Right ventricle myocardium inferior (tissue), 1 donor: ENCODE measurements around the gene CEMIP. TPM values are rescaled to one million over a fixed set of nuclear protein-coding genes. Genes with fewer than 3 reads are reported as not detected.

Experiments
- ATAC-seq: fragments of 200-7000 bp; cut with Tn5 transposase; one replicate; pipeline ENCODE4 v1.9.1; 2020; ENCODE audit warnings: mild to moderate bottlenecking, moderate library complexity
- DNase-seq: peaks from one replicate; pipeline ENCODE4 v3.0.0; 2021; ENCODE audit errors: missing footprints
- intact Hi-C: fragments of 100-400 bp; cut with DNase I; formaldehyde crosslinking; loops from one replicate; pipeline ENCODE4 v1.11.0; 2022
- total RNA-seq: library from RNA; stranded (reverse); fragmentation: NEBNext Ultra II Directional; extraction: Animal tissue kit (Norgen Biotek cat#: 25700); gene quantifications from one replicate; pipeline ENCODE4 v1.2.1, GENCODE V29; 2021
- donor health status: DM: no; HTN: yes; CAD: no; lungs with severe emphysema.

Gene CEMIP
- total RNA-seq, 1 donor from 2014 or later: 0.14 TPM

DNA sequence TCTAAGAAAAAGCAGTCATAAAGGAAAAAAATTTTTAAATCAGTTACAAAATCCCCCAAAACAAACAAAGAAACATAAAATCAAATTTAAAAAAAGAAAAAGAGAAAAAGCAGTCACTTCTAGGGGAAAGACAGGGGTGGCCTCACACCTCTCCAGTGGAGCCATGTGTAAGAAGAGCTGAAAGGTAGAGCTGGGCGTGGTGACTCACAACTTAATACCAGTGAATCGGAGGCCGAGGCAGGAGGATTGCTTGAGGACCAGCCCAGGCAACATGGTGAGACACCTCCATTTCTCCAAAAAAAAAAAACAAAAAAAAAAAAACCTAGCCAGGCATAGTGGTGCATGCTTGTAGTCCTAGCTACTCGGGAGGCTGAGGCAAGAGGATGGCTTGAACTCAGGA, 195.7 kb downstream of the CEMIP start:
- ATAC-seq: no peak
- DNase-seq: no peak
- intact Hi-C loops: loop anchor here (5.0 kb wide), 1 partner anchor 292 kb away; no protein-coding TSS in a partner anchor

DNA sequence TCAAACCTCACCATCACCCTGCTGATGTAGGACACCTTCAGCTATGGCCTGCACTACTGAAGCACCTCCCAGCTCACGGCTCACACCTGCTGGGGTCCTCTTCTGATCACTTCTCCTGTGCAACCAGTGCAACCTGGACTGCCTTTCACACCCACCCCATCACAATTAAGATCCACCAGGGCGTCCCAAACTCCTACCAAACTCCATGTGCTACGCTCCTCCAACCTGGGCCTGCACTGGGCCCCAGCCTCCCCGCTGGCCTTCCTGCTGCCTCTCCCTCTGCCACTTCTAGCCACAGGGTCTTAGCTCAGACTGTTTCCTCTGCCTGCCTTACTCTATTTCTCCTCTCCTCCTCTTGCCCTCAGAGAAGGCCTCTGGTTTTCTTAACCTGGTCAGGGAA, 197.7 kb downstream of the CEMIP start:
- DNase-seq (no peak), ATAC-seq (no peak)
- intact Hi-C loops: loop anchor here (5.0 kb wide), 1 partner anchor 290 kb away; no protein-coding TSS in a partner anchor

DNA sequence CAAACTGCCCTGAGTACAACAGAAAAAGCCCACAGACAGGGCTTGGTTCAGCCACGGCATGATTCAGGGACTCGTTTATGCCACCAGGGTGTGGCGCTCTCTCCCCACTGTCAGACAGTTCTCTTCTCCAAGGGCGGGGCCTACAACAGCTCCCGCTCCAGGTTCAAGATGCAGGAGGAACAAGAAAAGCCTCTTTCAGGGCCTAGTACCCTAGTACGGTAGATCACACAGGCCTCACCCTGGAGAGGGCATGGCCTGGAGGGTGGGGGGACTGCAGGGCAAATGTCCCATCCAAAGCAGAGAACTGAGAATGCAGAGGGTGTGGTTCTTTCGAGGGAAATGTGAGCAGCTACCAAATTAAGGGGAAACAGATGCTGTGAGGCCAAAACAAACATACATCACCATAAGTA, 198.5 kb downstream of the CEMIP start:
- DNase-seq: no peak
- intact Hi-C loops: loop anchor here (5.0 kb wide), 1 partner anchor 290 kb away; no protein-coding TSS in a partner anchor
- ATAC-seq: peak; percentile 77

DNA sequence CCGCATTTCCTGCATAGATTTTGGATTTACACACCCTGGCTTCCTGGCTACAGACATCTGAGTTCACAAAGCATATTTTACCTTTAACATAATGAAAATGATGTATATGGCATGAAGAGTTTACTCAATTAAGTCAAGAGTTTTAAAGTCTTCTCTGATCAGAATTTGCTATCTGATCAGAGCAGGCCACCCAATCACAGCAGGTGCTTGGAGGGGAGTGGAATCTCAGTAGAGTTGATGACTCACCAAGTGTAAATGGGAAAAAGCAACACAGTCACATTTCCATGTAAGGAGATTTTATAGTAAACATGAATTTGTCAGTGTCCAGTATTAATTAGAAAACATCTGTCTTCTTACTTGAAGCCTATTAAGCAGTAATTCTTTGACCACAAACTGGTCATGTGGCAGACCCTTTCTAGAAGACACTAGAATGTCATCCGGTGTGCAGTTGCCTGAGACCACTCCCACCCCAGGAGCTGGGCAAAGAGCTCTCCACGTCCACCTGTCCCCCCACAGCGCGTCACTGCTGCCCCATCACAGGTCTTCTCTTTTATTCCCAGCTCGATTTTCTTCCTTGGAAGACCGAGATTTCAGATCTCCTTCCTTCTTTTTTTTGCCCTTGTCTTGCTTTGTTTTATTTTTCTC, 199.6 kb downstream of the CEMIP start:
- DNase-seq (no peak), ATAC-seq (no peak)
- intact Hi-C loops: loop anchor here (5.0 kb wide), 1 partner anchor 288 kb away; no protein-coding TSS in a partner anchor

DNA sequence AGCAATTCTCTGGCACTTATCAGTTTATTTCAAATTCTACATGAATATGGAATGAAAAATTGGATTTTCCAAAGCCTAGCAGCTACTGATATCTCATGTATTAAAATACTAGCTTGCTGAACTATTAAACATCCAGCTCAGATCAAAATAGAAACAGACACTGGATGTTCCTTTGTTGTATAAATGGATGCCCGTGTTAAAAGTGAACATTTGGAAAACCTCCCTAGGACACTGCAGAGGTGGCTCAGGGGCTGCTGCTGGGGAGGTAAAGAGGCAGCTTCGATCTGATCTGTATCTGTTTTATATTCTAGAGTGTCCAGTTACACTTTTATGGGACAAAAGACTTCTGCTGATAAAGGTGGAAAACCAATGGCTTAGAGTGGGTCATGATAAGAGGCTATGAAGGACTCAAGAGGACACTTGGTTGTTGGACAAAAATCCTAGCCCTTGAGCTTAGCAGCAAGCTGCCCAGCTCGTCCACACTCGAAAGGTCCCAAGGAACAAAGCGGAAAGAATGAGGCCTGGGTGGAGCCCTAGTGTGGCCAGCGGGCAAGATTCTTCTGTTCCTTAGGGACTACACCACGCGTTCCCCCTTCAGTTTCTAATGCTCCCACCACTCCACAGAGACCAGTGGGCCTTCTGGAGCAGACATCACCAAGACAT, 200.5 kb downstream of the CEMIP start:
- no peak for DNase-seq
- no peak for ATAC-seq
- intact Hi-C loops: loop anchor here (5.0 to 10.0 kb wide), 2 partner anchors 285 to 288 kb away; partner anchors contain the start of gene ABHD17C

DNA sequence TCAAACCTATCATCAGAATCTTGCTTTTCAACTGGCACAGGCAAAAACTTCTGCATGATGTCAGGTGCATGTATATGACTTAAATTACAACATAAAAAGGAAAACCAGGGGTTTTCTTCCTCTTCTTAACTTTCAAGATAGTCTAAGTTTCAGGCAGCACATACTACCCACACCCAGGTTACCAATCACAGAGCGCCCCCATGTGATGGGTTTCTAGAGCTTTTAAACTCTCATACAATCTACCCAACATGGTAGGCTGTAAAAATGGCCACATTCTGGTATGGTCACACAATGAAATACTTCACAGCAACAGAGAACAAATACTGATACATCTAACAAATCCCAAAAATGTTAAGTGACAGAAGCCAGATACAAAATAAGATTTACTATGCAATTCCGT, 203.0 kb downstream of the CEMIP start:
- no peak for DNase-seq
- ATAC-seq: no peak
- intact Hi-C loops: loop anchor here (10.0 kb wide), 1 partner anchor 287 kb away; the partner anchor contains the start of gene ABHD17C

DNA sequence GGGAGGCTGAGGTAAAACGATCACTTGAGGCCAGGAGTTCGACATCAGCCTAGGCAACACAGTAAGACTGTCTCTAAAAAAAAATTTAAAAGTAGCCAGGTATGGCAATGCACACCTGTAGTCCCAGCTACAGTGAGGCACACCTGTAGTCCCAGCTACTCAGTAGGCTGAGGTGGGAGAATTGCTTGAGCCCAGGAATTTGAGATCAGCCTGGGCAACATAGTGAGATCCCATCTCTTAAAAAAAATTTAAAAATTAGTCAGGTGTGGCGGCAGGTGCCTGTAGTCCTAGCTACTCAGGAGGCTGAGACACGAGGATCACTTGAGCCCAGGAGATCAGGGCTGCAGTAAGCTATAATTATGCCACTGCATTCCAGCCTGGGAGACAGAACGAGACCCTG, 203.7 kb downstream of the CEMIP start:
- intact Hi-C loops: loop anchor here (10.0 kb wide), 1 partner anchor 288 kb away; the partner anchor contains the start of gene ABHD17C
- ATAC-seq: no peak
- DNase-seq: no peak

DNA sequence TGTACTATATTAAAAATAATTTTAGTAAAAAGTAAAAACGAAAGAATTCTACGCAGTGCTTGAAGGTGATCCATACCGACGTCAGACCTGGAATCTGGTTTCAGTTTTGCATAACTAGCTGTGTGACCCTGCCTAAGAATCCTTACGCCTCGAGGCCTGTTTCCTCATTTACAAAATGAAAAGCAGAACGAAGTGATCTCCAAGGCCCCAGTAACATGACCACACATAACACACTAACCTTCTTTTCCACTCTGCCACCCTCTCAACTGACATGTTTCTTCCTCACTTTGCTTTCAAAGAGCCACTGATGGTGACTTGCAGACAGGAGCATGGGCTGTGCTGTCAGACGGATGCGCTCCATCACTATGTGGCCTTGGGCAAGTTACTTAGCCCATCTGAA, 205.7 kb downstream of the CEMIP start:
- no peak for ATAC-seq
- DNase-seq: no peak
- intact Hi-C loops: loop anchor here (10.0 kb wide), 1 partner anchor 290 kb away; the partner anchor contains the start of gene ABHD17C

DNA sequence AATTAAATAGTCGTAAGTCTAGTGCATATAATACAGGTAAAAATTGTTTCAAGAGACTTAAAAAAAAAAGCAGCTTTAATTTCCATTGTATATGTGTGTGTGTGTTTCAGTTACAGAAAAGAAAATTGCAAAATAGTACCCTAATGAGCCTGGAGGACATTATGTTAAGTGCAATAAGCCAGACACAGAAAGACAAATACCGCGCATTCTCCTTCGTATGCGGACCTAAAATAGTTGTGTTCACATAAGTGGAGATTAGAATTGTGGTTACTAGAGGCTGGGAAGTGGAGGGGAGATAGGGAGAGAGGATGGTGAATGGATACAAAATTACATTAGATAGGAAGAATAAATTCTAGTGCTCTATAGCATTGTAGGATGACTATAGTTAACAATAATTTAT, 206.8 kb downstream of the CEMIP start:
- no peak for DNase-seq
- intact Hi-C loops: loop anchor here (10.0 kb wide), 1 partner anchor 291 kb away; the partner anchor contains the start of gene ABHD17C
- ATAC-seq: no peak

DNA sequence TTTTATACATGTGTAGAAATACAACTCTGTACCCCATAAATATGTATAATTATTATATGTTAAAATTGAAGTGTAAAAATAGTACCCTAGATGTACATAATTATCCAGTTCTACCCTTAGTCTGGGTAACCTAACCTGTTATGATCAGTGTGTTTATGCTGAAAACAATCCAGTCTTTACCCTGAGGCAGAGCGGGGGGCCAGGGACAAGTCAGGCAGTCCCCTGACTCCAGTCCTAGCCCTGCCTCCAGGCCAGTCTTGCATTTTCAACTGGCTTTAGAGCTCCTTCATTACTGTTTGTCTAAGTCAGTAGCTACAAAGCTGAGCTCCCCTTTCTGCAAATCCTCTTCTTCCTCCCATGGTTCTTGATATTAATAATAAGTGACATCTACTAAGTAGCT, 207.3 kb downstream of the CEMIP start:
- intact Hi-C loops: loop anchor here (10.0 kb wide), 1 partner anchor 292 kb away; the partner anchor contains the start of gene ABHD17C
- ATAC-seq (no peak), DNase-seq (no peak)

DNA sequence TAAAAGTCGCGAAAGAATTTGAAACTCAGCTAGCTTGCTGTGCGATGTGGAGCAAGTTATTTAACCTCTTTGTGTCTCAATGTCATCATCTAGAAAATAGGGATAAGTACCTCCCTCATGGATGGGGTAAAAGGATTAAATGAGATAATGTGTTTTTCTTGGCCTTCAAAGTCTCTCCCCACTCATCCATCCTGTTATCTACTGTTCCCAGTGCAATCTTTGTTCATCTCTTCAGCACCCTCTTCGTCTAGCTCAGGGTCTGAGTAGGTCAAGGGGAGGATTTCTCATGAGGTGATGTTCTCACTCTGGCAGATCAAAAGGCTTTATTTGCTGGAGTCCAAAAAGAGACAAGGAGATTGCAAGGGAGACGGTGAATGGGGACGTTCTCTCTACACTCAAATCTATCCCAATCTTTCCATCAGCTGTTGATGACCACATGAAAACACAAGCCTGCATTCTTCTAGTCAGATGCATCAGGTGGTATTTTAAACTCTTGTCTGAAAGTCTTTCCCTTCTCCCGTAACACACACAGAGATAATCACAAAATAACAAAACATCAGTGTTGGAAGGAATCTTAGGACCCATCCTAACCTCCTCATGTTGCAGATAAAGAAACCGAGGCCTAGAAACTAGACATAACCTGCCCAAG, 209.1 kb downstream of the CEMIP start:
- intact Hi-C loops: loop anchor here (10.0 kb wide), 1 partner anchor 293 kb away; the partner anchor contains the start of gene ABHD17C
- DNase-seq (no peak), ATAC-seq (no peak)

DNA sequence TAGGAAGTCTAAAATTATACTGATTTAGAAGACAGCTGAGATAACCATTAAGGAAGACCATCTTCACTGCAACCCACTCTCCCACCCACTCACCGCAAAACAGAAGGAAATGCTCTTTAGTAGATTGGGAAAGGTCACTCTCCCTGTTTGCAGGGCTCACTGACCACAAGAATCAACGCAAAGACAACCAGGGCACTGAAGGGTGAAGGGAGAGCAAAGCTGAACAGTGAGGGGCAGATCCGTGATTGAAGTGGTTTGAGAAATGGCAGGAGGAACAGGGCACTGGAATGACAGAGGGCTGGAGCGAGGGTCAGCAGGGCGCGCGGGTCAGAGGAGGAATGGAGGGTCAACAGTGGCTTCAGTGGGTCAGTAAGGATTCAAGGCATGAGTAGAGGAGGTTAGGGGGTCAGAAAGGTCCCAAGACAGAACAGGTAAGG, 209.9 kb downstream of the CEMIP start:
- ATAC-seq: no peak
- intact Hi-C loops: loop anchor here (10.0 kb wide), 1 partner anchor 294 kb away; the partner anchor contains the start of gene ABHD17C
- DNase-seq: no peak

DNA sequence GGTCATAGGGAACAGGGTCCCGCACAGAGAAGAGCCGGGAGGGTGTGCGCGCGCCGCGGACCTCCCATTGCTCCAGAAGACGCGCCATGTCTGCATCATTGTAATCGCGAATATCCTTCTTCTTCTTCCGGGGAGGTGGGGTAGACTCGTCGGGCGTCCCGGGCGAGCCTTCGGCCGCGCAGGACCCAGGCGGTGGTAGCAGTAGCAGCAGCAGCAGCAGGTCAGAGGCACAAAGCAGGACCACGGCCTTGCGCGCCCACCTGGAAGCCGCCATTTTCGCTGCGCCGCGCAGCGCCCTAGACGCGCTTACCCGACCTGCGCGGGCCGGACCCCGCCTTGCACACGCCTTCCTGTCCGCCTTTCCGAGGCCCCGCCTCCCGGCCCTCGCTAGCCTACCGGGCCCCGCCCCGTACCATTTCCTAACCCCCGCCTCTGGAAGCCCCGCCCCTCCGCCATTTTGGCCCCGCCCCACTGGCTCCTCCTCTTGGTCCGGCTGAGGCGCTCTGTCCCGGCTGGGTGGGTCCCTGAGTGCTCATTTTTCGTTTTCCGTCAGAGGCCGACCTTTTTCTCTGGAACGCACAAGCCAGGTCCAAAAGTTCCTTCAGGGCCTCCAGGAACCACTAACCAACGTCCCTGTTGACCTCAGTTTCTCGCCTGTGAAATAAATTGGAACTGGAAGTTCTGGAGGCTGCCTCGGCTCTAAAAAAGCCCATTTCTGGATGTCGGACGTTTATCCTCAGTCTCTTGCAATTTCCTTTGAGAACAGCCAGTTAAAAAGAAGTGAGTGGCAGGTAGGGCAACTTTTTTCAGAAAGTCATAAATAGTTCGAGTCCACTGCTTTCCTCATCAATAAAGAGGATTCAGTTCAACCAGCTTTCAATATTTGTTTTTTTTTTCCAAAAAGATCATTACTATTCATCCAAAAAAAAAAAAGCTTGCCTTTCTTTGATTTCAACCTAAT, 210.6 kb downstream of the CEMIP start, which contains the start of gene MESD:
Gene MESD, minus strand, starts transcription at position 302 of the 961 bp plus-strand sequence. Its CDS starts 28 bp downstream, at position 274.
- intact Hi-C loops: loop anchor here (5.0 to 10.0 kb wide), 2 partner anchors 278 to 295 kb away; partner anchors contain the start of gene ABHD17C
- peak; percentile 98 for ATAC-seq

DNA sequence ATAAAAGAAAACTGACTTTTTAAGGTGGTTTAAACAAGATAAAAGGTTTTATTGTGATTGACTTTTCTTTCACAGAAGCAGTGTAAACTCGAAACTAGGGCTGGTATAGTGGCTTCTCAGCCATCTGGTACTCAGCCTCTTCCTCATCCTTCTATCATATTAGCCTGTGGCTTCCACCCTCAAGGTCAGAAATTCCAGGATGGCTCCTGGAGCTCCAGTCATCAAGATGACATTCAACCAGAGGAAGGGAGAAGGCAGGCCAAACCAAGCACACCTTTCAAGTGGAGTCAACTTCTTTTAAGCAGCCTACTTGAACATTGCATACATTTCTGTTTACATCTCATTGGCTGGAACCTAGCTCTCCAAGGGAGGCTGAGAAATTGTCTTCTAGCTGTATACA, 211.8 kb downstream of the CEMIP start:
- ATAC-seq (no peak), DNase-seq (no peak)
- intact Hi-C loops: loop anchor here (5.0 kb wide), 1 partner anchor 276 kb away; no protein-coding TSS in a partner anchor

More for the DNA sequence above, 210.6 kb downstream of the CEMIP start, which contains the start of gene MESD:
- DNase-seq: peak; percentile 99

DNA sequence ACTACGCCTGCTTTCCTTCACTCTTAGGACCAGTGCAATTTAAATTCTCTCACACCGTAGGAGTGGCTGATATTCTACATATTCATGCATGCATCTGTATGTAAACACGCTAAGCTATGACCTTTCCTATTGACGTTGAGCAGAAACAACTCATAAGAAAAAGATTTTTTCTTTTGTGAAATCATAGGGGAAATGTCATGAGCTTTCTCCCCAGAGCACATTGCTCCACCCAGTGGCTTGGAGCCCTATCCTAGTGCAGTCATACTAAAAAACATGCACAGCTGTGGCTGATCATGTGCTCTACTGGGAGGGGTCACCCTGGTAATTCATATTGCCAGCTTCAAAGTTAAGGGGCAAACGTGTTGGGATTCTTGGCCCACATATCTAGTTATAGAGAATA, 212.3 kb downstream of the CEMIP start:
- no peak for DNase-seq
- ATAC-seq: peak; percentile 66
- intact Hi-C loops: loop anchor here (5.0 kb wide), 1 partner anchor 276 kb away; no protein-coding TSS in a partner anchor

DNA sequence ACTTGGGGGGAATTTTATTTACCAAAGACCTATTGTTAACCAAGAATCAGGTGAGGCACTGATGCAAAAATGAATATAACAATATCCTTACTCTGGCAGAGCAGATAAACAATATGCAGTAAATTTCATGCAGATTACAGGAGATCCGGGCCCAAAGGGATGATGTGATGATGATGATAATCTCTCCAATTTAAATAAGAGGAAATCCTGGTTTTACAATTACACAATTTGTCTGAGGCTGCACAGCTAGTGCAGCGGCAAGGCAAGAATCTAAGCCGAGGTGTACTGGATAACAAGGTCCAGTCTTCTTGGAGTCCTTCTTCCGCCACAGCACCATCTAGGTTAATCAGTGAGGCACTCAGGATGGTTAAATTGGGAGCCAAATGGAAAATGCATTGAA, 212.8 kb downstream of the CEMIP start:
- DNase-seq (no peak), ATAC-seq (no peak)
- intact Hi-C loops: loop anchor here (5.0 kb wide), 1 partner anchor 275 kb away; no protein-coding TSS in a partner anchor

DNA sequence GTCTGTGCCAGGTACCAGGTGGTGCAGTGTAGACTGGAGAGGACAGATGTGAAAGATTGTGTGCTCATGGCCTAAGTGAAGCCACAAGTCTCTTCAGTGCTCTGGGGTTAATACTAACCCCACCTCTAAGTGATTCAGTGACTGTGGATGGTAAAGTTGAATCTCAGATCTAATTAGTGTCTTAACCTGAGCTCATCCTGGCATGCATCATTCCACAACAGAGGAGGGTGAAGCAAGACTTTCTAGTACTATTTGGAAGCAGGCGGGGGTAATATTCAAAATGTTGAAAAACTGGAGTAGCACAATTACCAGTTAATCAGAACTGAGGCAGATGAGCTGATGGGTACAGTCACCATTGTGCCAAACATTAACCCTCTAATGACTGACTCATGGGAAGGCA, 213.3 kb downstream of the CEMIP start:
- ATAC-seq: no peak
- intact Hi-C loops: loop anchor here (5.0 kb wide), 1 partner anchor 275 kb away; no protein-coding TSS in a partner anchor
- no peak for DNase-seq

DNA sequence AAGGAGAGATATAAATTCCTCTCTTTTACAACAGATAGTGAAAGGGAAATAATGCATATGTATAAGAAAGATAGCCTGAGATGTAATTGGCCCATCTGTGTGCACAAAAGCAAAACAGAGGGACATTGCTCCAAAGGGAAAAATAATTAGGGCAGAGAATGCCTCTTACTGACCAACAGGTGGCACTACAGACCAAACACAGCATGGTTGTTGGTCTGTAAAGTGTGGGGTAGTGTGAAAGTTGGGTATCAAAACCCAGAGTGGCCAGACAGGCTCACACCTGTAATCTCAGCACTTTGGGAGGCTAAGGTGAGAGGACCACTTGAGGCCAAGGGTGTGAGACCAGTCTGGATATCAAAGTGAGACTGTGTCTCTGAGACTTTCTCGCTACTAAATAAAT, 217.1 kb downstream of the CEMIP start:
- ATAC-seq: no peak
- intact Hi-C loops: no loop called here
- DNase-seq: no peak
